IMR-90 (cell line): ENCODE data around the gene NFKBIB. TPM values are rescaled to one million over a fixed set of nuclear protein-coding genes. Genes with fewer than 3 reads are reported as not detected.

ENCODE experiments used
- ATAC-seq: fragments of 200-7000 bp; cut with Tn5 transposase; 2 replicates; pipeline ENCODE4 v1.9.1; 2020; ENCODE audit warnings: low read depth, mild to moderate bottlenecking, moderate library complexity
- BruUV-seq: library from RNA; stranded (reverse); fragments of 400-500 nt; replicated peaks from 2 replicates; lab custom pipeline; 2021; lab: Mats Ljungman, UMichigan
- CTCF ChIA-PET: fragments of 300-600 bp; formaldehyde crosslinking; extraction: SDS; loops from one replicate; lab custom pipeline; 2021; ENCODE audit warnings: antibody characterized with exemption; lab: Yijun Ruan, JAX
- POLR2A ChIA-PET: fragments of 300-600 bp; sonication (Branson Sonifier 250); formaldehyde crosslinking; loops from one replicate; lab custom pipeline; 2022; ENCODE audit warnings: antibody characterized with exemption; ENCODE audit not compliant: unreplicated experiment; lab: Charles Lee
- DNase-seq: peaks from one replicate; pipeline ENCODE4 v3.0.0; 2013
- H2AFZ ChIP-seq: replicated peaks from 2 replicates; pipeline ENCODE3; 2013; ENCODE audit warnings: low read length, mild to moderate bottlenecking; ENCODE audit not compliant: poor library complexity
- H2AK5ac ChIP-seq: 2 replicates; pipeline ENCODE4 v1.6.1; 2013; ENCODE audit warnings: low read depth, low read length, inconsistent platforms
- H2AK9ac ChIP-seq: replicated peaks from 2 replicates; pipeline ENCODE3; 2013; ENCODE audit warnings: mild to moderate bottlenecking, low read depth, low read length, moderate library complexity; ENCODE audit not compliant: poor library complexity
- H2BK120ac ChIP-seq: 2 replicates; pipeline ENCODE4 v1.6.1; 2013; ENCODE audit warnings: low read depth, low read length, inconsistent platforms
- H2BK15ac ChIP-seq: 3 replicates; pipeline ENCODE4 v1.6.1; 2013; ENCODE audit warnings: low read depth, low read length, inconsistent platforms
- H2BK20ac ChIP-seq: 2 replicates; pipeline ENCODE4 v1.6.1; 2013; ENCODE audit warnings: low read depth, mild to moderate bottlenecking, inconsistent platforms, low read length, moderate library complexity
- H2BK5ac ChIP-seq: 2 replicates; pipeline ENCODE4 v1.6.1; 2013; ENCODE audit warnings: mild to moderate bottlenecking, low read depth, low read length, inconsistent platforms; ENCODE audit not compliant: poor library complexity, severe bottlenecking
- H3K14ac ChIP-seq: replicated peaks from 2 replicates; pipeline ENCODE4 v1.6.1; 2013; ENCODE audit warnings: low read depth, low read length, inconsistent platforms
- H3K18ac ChIP-seq: 2 replicates; pipeline ENCODE4 v1.6.1; 2013; ENCODE audit warnings: low read depth, low read length, control low read depth
- H3K23ac ChIP-seq: 2 replicates; pipeline ENCODE4 v1.6.1; 2013; ENCODE audit warnings: low read depth, low read length, inconsistent platforms
- H3K27ac ChIP-seq: 2 replicates; pipeline ENCODE4 v1.5.1; 2013; ENCODE audit warnings: mild to moderate bottlenecking, control low read depth, low read length; ENCODE audit not compliant: insufficient read depth
- H3K27me3 ChIP-seq: 2 replicates; pipeline ENCODE4 v1.6.1; 2013; ENCODE audit warnings: low read length; ENCODE audit not compliant: control insufficient read depth, insufficient read depth
- H3K36me3 ChIP-seq: 2 replicates; pipeline ENCODE4 v1.6.1; 2013; ENCODE audit warnings: low read length, mixed read lengths; ENCODE audit not compliant: control insufficient read depth, insufficient read depth
- H3K4ac ChIP-seq: 2 replicates; pipeline ENCODE4 v1.6.1; 2013; ENCODE audit warnings: low read depth, low read length, inconsistent platforms
- H3K4me1 ChIP-seq: 2 replicates; pipeline ENCODE4 v1.6.1; 2013; ENCODE audit warnings: low read length, mixed read lengths; ENCODE audit not compliant: control insufficient read depth, insufficient read depth
- H3K4me2 ChIP-seq: 2 replicates; pipeline ENCODE4 v1.6.1; 2013; ENCODE audit warnings: low read depth, mild to moderate bottlenecking, control low read depth, low read length, moderate library complexity
- H3K4me3 ChIP-seq: 2 replicates; pipeline ENCODE4 v1.5.1; 2013; ENCODE audit warnings: low read depth, mild to moderate bottlenecking, control low read depth, low read length, moderate library complexity; ENCODE audit not compliant: insufficient read depth
- H3K56ac ChIP-seq: 2 replicates; pipeline ENCODE4 v1.6.1; 2013; ENCODE audit warnings: low read length, inconsistent platforms; ENCODE audit not compliant: insufficient read depth; ENCODE audit errors: extremely low read depth
- H3K79me1 ChIP-seq, 2 experiments: 2 replicates each; pipeline ENCODE4 v1.6.1; 2013; ENCODE audit warnings: low read length in 2 of 2, inconsistent platforms in 1 of 2, low read depth in 1 of 2
- H3K9ac ChIP-seq: 2 replicates; pipeline ENCODE4 v1.6.1; 2013; ENCODE audit warnings: low read depth, low read length, control low read depth
- H3K9me1 ChIP-seq: 2 replicates; pipeline ENCODE4 v1.6.1; 2013; ENCODE audit warnings: low read length, inconsistent platforms; ENCODE audit not compliant: insufficient read depth
- H3K9me3 ChIP-seq: 2 replicates; pipeline ENCODE4 v1.6.1; 2013; ENCODE audit warnings: low read length; ENCODE audit not compliant: control insufficient read depth, insufficient read depth
- H4K20me1 ChIP-seq: 2 replicates; pipeline ENCODE4 v1.6.1; 2013; ENCODE audit warnings: low read length, inconsistent platforms; ENCODE audit not compliant: insufficient read depth
- H4K5ac ChIP-seq: 2 replicates; pipeline ENCODE4 v1.6.1; 2013; ENCODE audit warnings: mild to moderate bottlenecking, low read depth, low read length, control low read depth
- H4K8ac ChIP-seq, 2 experiments: 2 replicates each; pipeline ENCODE4 v1.6.1; 2013; ENCODE audit warnings: low read depth in 2 of 2, low read length in 2 of 2, control low read depth in 1 of 2, inconsistent platforms in 1 of 2
- H4K91ac ChIP-seq: 2 replicates; pipeline ENCODE4 v1.6.1; 2013; ENCODE audit warnings: low read depth, low read length, inconsistent platforms; ENCODE audit not compliant: insufficient read depth
- BHLHE40 ChIP-seq: fragments of 150-350 bp; IDR thresholded peaks from 2 replicates; pipeline ENCODE4 v1.6.1; 2016; ENCODE audit warnings: mild to moderate bottlenecking, low read depth, low read length
- CEBPB ChIP-seq: IDR thresholded peaks from 2 replicates; pipeline ENCODE4 v1.6.1; 2012; ENCODE audit warnings: low read depth, low read length, improper control_type of control experiment
- CHD1 ChIP-seq: IDR thresholded peaks from 2 replicates; pipeline ENCODE4 v1.6.1; 2012; ENCODE audit warnings: low read depth, low read length, improper control_type of control experiment
- MAFK ChIP-seq: IDR thresholded peaks from 2 replicates; pipeline ENCODE4 v1.6.1; 2012; ENCODE audit warnings: low read depth, low read length, improper control_type of control experiment
- POLR2A ChIP-seq: IDR thresholded peaks from 2 replicates; pipeline ENCODE4 v1.6.1; 2012; ENCODE audit warnings: mild to moderate bottlenecking, low read depth, low read length
- WGBS, 2 experiments: methylation state at CpG; one replicate each; pipeline versions ENCODE4 v1.1.5 to v1.1.7; 2013; ENCODE audit warnings: missing lambda C conversion rate in 2 of 2; ENCODE audit not compliant: insufficient read length in 1 of 2; ENCODE audit errors: extremely low coverage in 2 of 2; 5-methylcytosine and 5-hydroxymethylcytosine counted together
- dilution Hi-C: fragments of 300-500 bp; cut with HindIII; formaldehyde crosslinking; loops from one replicate; pipeline ENCODE4 v1.14.3; 2018; ENCODE audit warnings: low sequenced_read_pairs; ENCODE audit not compliant: unreplicated experiment
- in situ Hi-C: fragments of 300-500 bp; cut with MboI; formaldehyde crosslinking; loops from 3 replicates; pipeline ENCODE4 v1.14.3; 2019; ENCODE audit warnings: low sequenced_read_pairs, inconsistent platforms, mixed read lengths
- intact Hi-C: fragments of 100-400 bp; cut with micrococcal nuclease; formaldehyde crosslinking; loops from 2 replicates; pipeline ENCODE4 v1.10.0; 2022
- polyA plus RNA-seq, 3 experiments: library from polyadenylated mRNA; depleted of rRNA; stranded (reverse); fragments of >200 nt; gene quantifications; 2 replicates each; pipeline ENCODE4 v1.2.3, GENCODE V29; 2012; ENCODE audit warnings: low replicate concordance in 1 of 3
- total RNA-seq: library from RNA; depleted of rRNA; stranded (reverse); fragments of >200 nt; gene quantifications from 2 replicates; pipeline ENCODE4 v1.2.3, GENCODE V29; 2012
- TF ChIP-seq, protein P1 (sequence below): fragments of 150-350 bp; IDR thresholded peaks from 2 replicates; pipeline ENCODE4 v1.6.1; 2016; ENCODE audit warnings: low read depth, mild to moderate bottlenecking, low read length, moderate library complexity, borderline replicate concordance

The NFKBIB gene
- total and polyA plus RNA-seq, 2 of the 4 experiments (the other 2 are of a cell fraction): 7.5 to 25.5 TPM

DNA sequence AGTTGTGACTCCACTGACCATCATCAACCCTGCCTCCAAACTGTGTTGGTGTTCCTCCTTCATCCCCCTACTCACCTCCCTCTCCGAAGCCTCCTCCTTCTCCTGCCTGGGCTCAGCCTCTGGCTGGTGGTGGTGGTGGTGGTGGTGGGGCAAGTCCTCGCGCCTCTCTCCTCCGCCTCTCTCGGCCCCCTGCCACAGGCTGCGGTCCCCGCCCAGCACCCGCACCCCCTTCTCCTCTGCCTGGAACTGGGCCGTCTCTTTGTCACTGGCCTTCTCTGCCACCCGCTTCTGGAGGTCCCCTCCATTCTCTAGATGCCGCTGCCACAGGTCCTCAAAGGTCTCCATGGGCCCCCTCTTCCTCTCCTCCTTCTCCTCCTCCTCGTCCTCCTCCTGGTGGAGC lies 10.7 kb downstream of the NFKBIB start:
- no peak for TF ChIP-seq MAFK
- TF ChIP-seq CHD1: no peak
- TF ChIP-seq, protein P1, sequence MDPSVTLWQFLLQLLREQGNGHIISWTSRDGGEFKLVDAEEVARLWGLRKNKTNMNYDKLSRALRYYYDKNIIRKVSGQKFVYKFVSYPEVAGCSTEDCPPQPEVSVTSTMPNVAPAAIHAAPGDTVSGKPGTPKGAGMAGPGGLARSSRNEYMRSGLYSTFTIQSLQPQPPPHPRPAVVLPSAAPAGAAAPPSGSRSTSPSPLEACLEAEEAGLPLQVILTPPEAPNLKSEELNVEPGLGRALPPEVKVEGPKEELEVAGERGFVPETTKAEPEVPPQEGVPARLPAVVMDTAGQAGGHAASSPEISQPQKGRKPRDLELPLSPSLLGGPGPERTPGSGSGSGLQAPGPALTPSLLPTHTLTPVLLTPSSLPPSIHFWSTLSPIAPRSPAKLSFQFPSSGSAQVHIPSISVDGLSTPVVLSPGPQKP: no peak
- no peak for TF ChIP-seq BHLHE40
- no peak for TF ChIP-seq POLR2A
- no peak for TF ChIP-seq CEBPB
- Histone ChIP-seq H2AFZ (no peak overlapping the region), H3K56ac (no peak overlapping the region), H3K18ac (no peak overlapping the region), H3K36me3 (peaks cover 20% of the 10 kb centered on the region), H2AK5ac (no peak overlapping the region), H3K4me3 (no peak overlapping the region), H3K27me3 (peaks cover 4% of the 10 kb centered on the region; the same call in 1 of the 2 replicates), H3K9me3 (no peaks in the 10 kb centered on the region; the same call in 1 of the 2 replicates), H3K27ac (no peak overlapping the region), H3K9me1 (no peaks in the 10 kb centered on the region), H3K4me2 (no peak overlapping the region), H4K91ac (no peak overlapping the region), H4K8ac (no peak overlapping the region), H3K79me1 (no peaks in the 10 kb centered on the region), H2BK15ac (no peak overlapping the region), H2AK9ac (no peak overlapping the region), H3K14ac (no peak overlapping the region), H3K9ac (no peak overlapping the region), H4K5ac (no peak overlapping the region), H2BK5ac (no peak overlapping the region), H3K4ac (no peak overlapping the region), H2BK120ac (no peak overlapping the region), H4K20me1 (no peaks in the 10 kb centered on the region), H2BK20ac (no peak overlapping the region), H3K4me1 (no peaks in the 10 kb centered on the region), H3K23ac (no peak overlapping the region)
- no TSS peak for BruUV-seq
- in situ Hi-C loops (loop anchor here (25.0 kb wide), 1 partner anchor 173 kb away; the partner anchor contains the start of gene CAPN12), intact Hi-C loops (no loop called here), dilution Hi-C loops (no loop called here)
- ATAC-seq: no peak
- POLR2A ChIA-PET: no interaction called here
- 94% methylated on average over 9 of the region's 12 CpGs; no CpG with 5 or more reads in 1 of the 2 experiments for WGBS, 2 experiments
- CTCF ChIA-PET: interaction anchor here (0.5 kb wide), 1 partner anchor 458 kb away, joined by 8 read pairs; no protein-coding TSS in a partner anchor
- no peak for DNase-seq
